PC-9 (cell line): Measurements from ENCODE around the gene GXYLT2.

Source experiments
- CTCF ChIP-seq: fragments of 200-600 bp; sonication (generic); conservative IDR thresholded peaks from 2 replicates; pipeline ENCODE4 v1.6.1; 2017; ENCODE audit warnings: mixed run types, antibody characterized with exemption, mild to moderate bottlenecking, moderate library complexity
- EZH2 ChIP-seq: fragments of 200-600 bp; sonication (generic); IDR thresholded peaks from 2 replicates; pipeline ENCODE4 v1.8.0; 2017; ENCODE audit warnings: antibody characterized with exemption, low read depth

DNA sequence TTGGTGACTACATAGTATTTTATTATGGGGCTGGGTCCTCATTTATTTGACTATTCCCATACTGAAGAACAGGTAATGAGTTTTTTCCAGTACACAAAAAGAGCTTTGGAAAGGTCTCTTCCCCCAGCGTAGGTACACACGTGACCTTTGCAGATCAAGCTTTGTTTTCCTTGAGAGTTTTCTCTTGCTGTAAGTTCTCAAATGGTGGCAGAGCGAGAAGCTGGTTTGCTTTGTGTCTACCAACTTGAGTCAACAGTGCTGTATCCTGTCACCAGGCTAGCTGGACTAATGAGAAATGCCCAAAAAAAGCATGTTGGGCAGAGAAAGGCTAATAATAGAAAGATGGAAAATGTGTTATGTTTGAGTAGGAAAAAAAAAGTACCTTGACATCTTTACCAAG lies 21.7 kb downstream of the GXYLT2 start:
- TF ChIP-seq CTCF, result no peak
- no peak for TF ChIP-seq EZH2
